Tibial nerve (tissue), 4 donors: ENCODE data around the gene EAF1. TPM values are rescaled to one million over a fixed set of nuclear protein-coding genes. Genes with fewer than 3 reads are reported as not detected.

ENCODE experiments used
- DNase-seq, 2 donors: peaks; one replicate each; pipeline ENCODE4 v3.0.0-alpha.2; 2019; ENCODE audit warnings: low spot score in 2 of 2
- H3K27ac ChIP-seq, 4 donors: fragments of 200-600 bp; sonication (generic) in 3 of 4; one replicate each; pipeline ENCODE4 v1.5.1; 2017 to 2019; ENCODE audit warnings: mild to moderate bottlenecking in 1 of 4
- H3K27me3 ChIP-seq, 2 donors: fragments of 200-600 bp; sonication (generic) in 1 of 2; one replicate each; pipeline versions ENCODE4 v1.5.1 to v1.6.0; 2017 to 2019
- H3K36me3 ChIP-seq, 3 donors: fragments of 200-600 bp; sonication (generic); one replicate each; pipeline ENCODE4 v1.5.1; 2018 to 2019
- H3K4me1 ChIP-seq, 4 donors: fragments of 200-600 bp; sonication (generic) in 3 of 4; one replicate each; pipeline ENCODE4 v1.5.1; 2017 to 2019
- H3K4me3 ChIP-seq, 4 donors: fragments of 200-600 bp; sonication (generic) in 3 of 4; one replicate each; pipeline ENCODE4 v1.5.1; 2017 to 2019; ENCODE audit warnings: mild to moderate bottlenecking in 1 of 4, moderate library complexity in 1 of 4
- H3K9me3 ChIP-seq, 4 donors: fragments of 200-600 bp; sonication (generic) in 3 of 4; one replicate each; pipeline ENCODE4 v1.5.1; 2017 to 2019
- CTCF ChIP-seq, 5 experiments: fragments of 200-600 bp in 3 of 5; fragments of 450-650 bp in 2 of 5; sonication (generic) in 3 of 5; IDR thresholded peaks; one replicate each; pipeline ENCODE4 v1.5.1; 2016 to 2019; ENCODE audit warnings: antibody characterized with exemption in 5 of 5, mild to moderate bottlenecking in 3 of 5, moderate library complexity in 2 of 5
- EP300 ChIP-seq, 2 donors: sonication (generic); formaldehyde crosslinking; IDR thresholded peaks; one replicate each; pipeline ENCODE4 v1.6.1; 2017; ENCODE audit warnings: antibody characterized with exemption in 2 of 2, mild to moderate bottlenecking in 1 of 2
- POLR2A ChIP-seq, 2 donors: fragments of 450-650 bp; IDR thresholded peaks; one replicate each; pipeline ENCODE4 v1.6.1; 2017; ENCODE audit warnings: antibody characterized with exemption in 2 of 2, mild to moderate bottlenecking in 2 of 2, moderate library complexity in 2 of 2
- WGBS, 2 donors: methylation state at CpG; one replicate each; pipeline ENCODE4 v1.1.5; 2018; 5-methylcytosine and 5-hydroxymethylcytosine counted together
- total RNA-seq, 4 donors: library from RNA; depleted of rRNA; stranded (reverse); fragments of >200 nt; gene quantifications; one replicate each; pipeline ENCODE4 v1.1.0, GENCODE V29; 2016

Gene EAF1
- total RNA-seq, 4 donors from 2014 or later: 16.5 to 26.4 (median 19.3) TPM

- H3K27me3 ChIP-seq: no peaks in the 10 kb centered on the region
- H3K36me3 ChIP-seq: peaks cover 0 to 100% (median 52%) of the 10 kb centered on the region in 3 donors
- no peak for DNase-seq
- no peaks in the 10 kb centered on the region for H3K9me3 ChIP-seq
- no peak overlapping the region for H3K4me3 ChIP-seq
- peaks cover 0 to 12% (median 0%) of the 10 kb centered on the region in 4 donors for H3K4me1 ChIP-seq
- WGBS, 2 donors: 68 to 84% methylated on average over 6 of the region's 6 CpGs
- peak overlapping the region in 2 of 4 donors; percentile 28 to 43 for H3K27ac ChIP-seq
- no peak for TF ChIP-seq POLR2A (IDR thresholded peaks at IDR 0.05)
- TF ChIP-seq EP300 (IDR thresholded peaks at IDR 0.05): no peak
- no peak for TF ChIP-seq CTCF (IDR thresholded peaks at IDR 0.05)
Measured at GRCh38 chr3:15436246-15436645, 8.8 kb downstream of the EAF1 start.

- peaks cover 0 to 88% (median 51%) of the 10 kb centered on the region in 3 donors for H3K36me3 ChIP-seq
- peaks cover 0 to 9% (median 3%) of the 10 kb centered on the region in 4 donors for H3K4me1 ChIP-seq
- H3K27ac ChIP-seq: no peak overlapping the region
- no peak overlapping the region for H3K4me3 ChIP-seq
- WGBS, 2 donors: 88 to 91% methylated on average over 4 of the region's 4 CpGs
- TF ChIP-seq EP300 (IDR thresholded peaks at IDR 0.05) (no peak), POLR2A (IDR thresholded peaks at IDR 0.05) (no peak), CTCF (IDR thresholded peaks at IDR 0.05) (no peak)
- H3K27me3 ChIP-seq: no peaks in the 10 kb centered on the region
- no peak for DNase-seq
- no peaks in the 10 kb centered on the region for H3K9me3 ChIP-seq
Measured at GRCh38 chr3:15438983-15439382, 11.6 kb downstream of the EAF1 start.

GRCh38 chr3:15439476-15439875, 12.1 kb downstream of the EAF1 start:
- Histone ChIP-seq H3K27me3 (no peaks in the 10 kb centered on the region), H3K4me1 (peaks cover 0 to 14% (median 4%) of the 10 kb centered on the region in 4 donors), H3K4me3 (no peak overlapping the region), H3K9me3 (no peaks in the 10 kb centered on the region), H3K36me3 (peaks cover 0 to 83% (median 46%) of the 10 kb centered on the region in 3 donors), H3K27ac (no peak overlapping the region)
- DNase-seq: no peak
- TF ChIP-seq POLR2A (IDR thresholded peaks at IDR 0.05) (no peak), CTCF (IDR thresholded peaks at IDR 0.05) (no peak), EP300 (IDR thresholded peaks at IDR 0.05) (no peak)

GRCh38 chr3:15440891-15441290, 13.5 kb downstream of the EAF1 start:
- TF ChIP-seq CTCF (IDR thresholded peaks at IDR 0.05): no peak
- no peak for TF ChIP-seq POLR2A (IDR thresholded peaks at IDR 0.05)
- TF ChIP-seq EP300 (IDR thresholded peaks at IDR 0.05): no peak
- Histone ChIP-seq H3K9me3 (no peaks in the 10 kb centered on the region), H3K27ac (no peak overlapping the region), H3K27me3 (no peaks in the 10 kb centered on the region), H3K4me3 (no peak overlapping the region), H3K36me3 (peaks cover 0 to 76% (median 34%) of the 10 kb centered on the region in 3 donors), H3K4me1 (peaks cover 0 to 13% (median 4%) of the 10 kb centered on the region in 4 donors)
- 69 to 71% methylated on average over 4 of the region's 4 CpGs for WGBS, 2 donors
- no peak for DNase-seq

- DNase-seq: no peak
Measured at GRCh38 chr3:15443826-15444524, 16.6 kb downstream of the EAF1 start.

More at GRCh38 chr3:15443826-15444524, 16.6 kb downstream of the EAF1 start:
- TF ChIP-seq CTCF (IDR thresholded peaks at IDR 0.05) (no peak), POLR2A (IDR thresholded peaks at IDR 0.05) (no peak), EP300 (IDR thresholded peaks at IDR 0.05) (no peak)
- no peaks in the 10 kb centered on the region for H3K9me3 ChIP-seq
- H3K4me1 ChIP-seq: peaks cover 0 to 12% (median 4%) of the 10 kb centered on the region in 4 donors
- peak overlapping the region in 1 of 4 donors; percentile 73 for H3K27ac ChIP-seq
- WGBS, 2 donors: 55 to 58% methylated on average over 4 of the region's 4 CpGs
- H3K27me3 ChIP-seq: no peaks in the 10 kb centered on the region
- no peak overlapping the region for H3K4me3 ChIP-seq
- peaks cover 0 to 54% (median 14%) of the 10 kb centered on the region in 3 donors for H3K36me3 ChIP-seq
